Rectal smooth muscle tissue (tissue), 1 donor: ENCODE measurements around the gene ARMC9.
"Not testable (repeated sequence)": the region's sequence is repeated elsewhere in the genome, so short reads cannot be mapped to it uniquely, and the experiment has no call there.

Experiments used
- H3K27ac ChIP-seq: one replicate; pipeline ENCODE4 v1.7.0; 2013; ENCODE audit warnings: low read depth, low read length, inconsistent platforms
- H3K27me3 ChIP-seq: one replicate; pipeline ENCODE4 v1.7.0; 2013; ENCODE audit warnings: low read length; ENCODE audit not compliant: control insufficient read depth, insufficient read depth
- H3K36me3 ChIP-seq: one replicate; pipeline ENCODE4 v1.7.0; 2013; ENCODE audit warnings: low read length; ENCODE audit not compliant: control insufficient read depth, insufficient read depth
- H3K4me1 ChIP-seq: one replicate; pipeline ENCODE4 v1.7.0; 2013; ENCODE audit warnings: low read length; ENCODE audit not compliant: control insufficient read depth, insufficient read depth
- H3K4me3 ChIP-seq: one replicate; pipeline ENCODE4 v1.7.0; 2013; ENCODE audit warnings: low read length
- H3K9ac ChIP-seq: one replicate; pipeline ENCODE4 v1.7.0; 2013; ENCODE audit warnings: low read length

ARMC9 gene

DNA sequence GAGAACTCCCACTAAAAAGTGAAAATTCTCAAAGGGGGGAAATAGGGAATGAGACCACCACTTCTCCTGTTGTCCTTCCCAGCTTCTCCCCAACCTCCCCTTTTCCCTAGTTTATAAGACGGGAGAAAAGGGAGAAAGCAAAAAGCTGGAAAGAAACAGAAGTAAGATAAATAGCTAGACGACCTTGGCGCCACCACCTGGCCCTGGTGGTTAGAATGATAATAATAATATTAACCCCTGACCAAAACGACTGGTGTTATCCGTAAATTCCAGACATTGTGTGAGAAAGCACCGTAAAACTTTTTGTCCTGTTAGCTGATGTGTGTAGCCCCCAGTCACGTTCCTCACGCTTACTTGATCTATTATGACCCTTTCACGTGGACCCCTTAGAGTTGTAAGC, 209.9 kb downstream of the ARMC9 start:
- not testable (repeated sequence) for H3K9ac ChIP-seq, H3K27me3 ChIP-seq, H3K36me3 ChIP-seq, H3K4me1 ChIP-seq, H3K27ac ChIP-seq, H3K4me3 ChIP-seq

DNA sequence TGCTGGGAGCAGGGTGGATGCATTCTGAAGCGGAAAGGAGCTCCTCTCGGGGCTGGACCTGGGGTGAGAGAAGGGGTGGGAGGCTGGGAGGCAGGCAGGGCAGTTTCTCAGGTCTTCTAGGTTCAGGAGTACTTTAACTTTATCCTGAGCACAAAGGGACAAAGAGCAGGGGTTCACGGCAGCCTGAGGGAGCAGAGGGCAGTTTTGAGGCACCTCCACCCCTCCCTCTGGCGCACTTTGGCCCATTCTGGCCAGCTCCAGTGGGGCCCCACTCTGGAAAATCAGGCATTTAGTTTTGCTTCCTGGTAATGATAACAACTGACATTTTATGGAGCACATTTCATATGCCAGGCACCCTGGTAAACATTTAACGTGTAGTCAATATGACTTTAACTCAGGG, 211.3 kb downstream of the ARMC9 start:
- Histone ChIP-seq H3K27me3 (no peaks in the 10 kb centered on the region), H3K27ac (no peak overlapping the region), H3K9ac (no peak overlapping the region), H3K4me1 (peaks cover 4% of the 10 kb centered on the region), H3K36me3 (no peaks in the 10 kb centered on the region), H3K4me3 (no peak overlapping the region)

DNA sequence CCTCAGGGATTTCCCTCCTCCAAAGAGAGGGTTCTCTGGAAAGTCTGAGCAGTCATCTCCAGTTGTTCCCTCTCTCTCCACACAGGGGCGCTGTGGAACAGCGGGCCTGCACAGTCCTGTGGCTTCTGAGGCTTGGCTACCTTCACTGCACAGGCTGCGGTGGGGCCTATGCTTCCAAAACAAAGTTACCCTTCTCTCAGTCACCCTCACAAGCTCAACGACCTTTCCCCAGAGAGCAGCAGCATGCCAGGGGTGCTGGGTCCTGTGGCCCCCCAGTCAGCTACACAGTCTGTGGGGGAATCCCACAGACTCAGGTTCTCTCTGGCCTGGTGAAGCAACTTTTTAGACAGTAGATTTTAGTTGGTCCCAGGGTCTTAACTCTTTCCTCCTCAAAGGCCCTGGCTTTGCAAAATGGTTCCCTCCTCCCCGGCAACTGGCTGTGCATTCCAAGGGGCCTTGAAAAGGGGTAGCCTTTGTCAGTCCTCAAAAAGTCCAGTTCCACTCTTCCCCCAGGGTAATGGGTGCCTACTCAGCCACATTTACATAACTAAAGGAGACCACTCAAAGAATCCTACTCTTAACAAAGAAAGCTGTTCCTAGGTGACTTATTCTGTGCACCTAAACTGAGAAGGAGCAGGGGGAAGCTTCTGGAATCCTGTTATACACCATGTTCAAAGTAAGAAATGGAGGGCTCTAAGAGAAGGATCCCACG, 212.0 kb downstream of the ARMC9 start:
- Histone ChIP-seq H3K27me3 (no peaks in the 10 kb centered on the region), H3K9ac (no peak overlapping the region), H3K4me1 (peaks cover 4% of the 10 kb centered on the region), H3K27ac (no peak overlapping the region), H3K4me3 (no peak overlapping the region), H3K36me3 (no peaks in the 10 kb centered on the region)

DNA sequence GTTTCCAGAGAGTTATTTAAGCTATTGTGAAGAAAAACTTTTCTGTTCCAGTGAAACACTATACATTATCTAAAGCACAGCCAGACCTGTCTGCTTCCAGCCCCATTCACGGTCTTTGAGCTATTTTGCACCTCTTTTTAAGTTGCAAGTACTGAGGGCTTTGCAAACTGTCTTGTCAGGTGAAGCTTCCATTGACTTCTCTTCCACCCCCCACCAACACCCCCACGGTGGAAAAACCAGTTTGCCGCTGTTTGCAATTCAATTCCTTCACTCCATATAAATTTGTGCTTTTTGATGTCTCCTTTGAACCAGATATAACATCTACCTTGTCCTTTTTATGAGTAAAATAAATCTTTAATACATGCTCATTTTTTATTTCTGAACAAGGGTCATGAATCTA, 212.8 kb downstream of the ARMC9 start:
- Histone ChIP-seq H3K4me3 (no peak overlapping the region), H3K27ac (no peak overlapping the region), H3K4me1 (peaks cover 4% of the 10 kb centered on the region), H3K9ac (no peak overlapping the region), H3K36me3 (no peaks in the 10 kb centered on the region), H3K27me3 (no peaks in the 10 kb centered on the region)

DNA sequence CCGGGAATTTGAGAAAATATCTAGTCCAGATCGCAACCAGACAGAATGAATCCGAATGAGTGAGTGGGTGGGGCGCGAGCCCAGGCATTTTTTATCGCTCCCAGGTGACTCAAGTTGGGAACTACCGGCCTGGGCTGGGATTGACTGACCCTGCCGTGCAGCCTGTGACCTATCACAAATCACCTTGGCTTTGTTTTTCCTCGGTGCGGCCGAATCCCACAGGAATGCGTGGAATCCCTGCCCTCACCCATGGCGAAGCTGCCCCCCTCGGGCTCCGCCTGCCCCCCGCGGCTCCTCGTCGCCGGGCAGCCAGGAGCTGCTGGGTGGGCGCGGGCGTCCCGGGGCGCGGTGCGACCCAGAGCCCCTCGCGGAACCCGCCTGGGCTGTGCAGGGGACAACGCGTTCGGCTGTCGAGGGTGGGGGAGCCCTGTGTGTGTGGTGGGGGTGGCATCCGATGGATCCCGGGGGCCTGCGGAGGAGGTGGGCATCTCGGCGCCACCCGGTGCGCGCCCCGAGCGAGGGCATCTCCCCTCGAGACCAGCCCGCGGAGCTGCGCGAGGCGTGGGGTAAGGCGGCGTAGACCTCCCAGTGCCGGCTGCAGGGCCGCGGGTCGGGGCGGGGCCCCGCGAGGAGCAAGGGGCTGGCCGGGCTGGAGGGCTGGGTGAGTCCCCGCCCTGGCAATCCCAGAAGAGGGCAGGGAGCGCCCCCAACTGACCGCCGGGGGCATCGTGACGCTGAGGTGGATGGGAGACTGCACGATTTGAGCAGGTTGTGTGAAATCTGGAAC, 213.6 kb downstream of the ARMC9 start:
- Histone ChIP-seq H3K27ac (peak overlapping the region; percentile 22), H3K4me3 (peak overlapping the region; percentile 66), H3K4me1 (peaks cover 4% of the 10 kb centered on the region), H3K9ac (peak overlapping the region; percentile 32), H3K27me3 (no peaks in the 10 kb centered on the region), H3K36me3 (no peaks in the 10 kb centered on the region)

DNA sequence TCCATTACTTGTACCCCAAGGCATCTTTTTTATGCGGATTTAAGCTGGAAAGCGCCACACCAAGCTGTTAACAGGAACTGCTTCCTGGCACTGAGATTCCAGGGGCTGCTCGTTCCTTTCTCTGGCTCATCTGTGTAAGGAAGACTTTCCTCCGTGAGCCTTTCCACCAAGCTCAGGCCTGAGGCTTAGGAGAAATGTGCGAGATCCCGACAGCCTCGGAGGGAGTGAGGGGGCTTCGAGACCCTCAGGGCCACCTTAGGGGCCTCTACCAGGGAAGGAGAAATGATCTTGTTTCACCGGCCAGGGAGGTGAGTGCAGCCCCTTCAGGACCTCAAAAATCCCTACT, 214.2 kb downstream of the ARMC9 start:
- no peaks in the 10 kb centered on the region for H3K27me3 ChIP-seq
- H3K27ac ChIP-seq, result no peak overlapping the region
- H3K4me1 ChIP-seq, result peaks cover 4% of the 10 kb centered on the region
- H3K9ac ChIP-seq, result peak overlapping the region; percentile 32
- peak overlapping the region; percentile 54 for H3K4me3 ChIP-seq
- no peaks in the 10 kb centered on the region for H3K36me3 ChIP-seq

DNA sequence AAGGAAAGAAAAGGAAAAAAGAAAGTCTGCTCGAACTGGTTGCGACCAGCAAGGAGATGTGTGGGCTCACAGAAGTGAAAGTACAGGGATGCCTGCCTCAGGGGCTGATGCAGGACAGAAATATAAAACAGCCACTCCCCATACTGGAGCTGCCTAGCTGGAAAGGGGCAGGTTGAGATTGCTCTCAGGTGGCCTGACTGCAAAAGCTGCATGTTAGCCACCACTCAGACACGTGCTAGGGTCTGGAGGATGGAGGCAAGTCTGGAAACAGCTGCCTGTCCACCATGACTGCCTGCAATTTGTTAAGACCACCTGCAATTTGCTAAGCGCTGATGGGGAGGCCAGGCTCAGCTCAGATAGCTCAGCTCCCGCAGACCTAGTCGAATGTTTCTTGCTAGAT, 215.0 kb downstream of the ARMC9 start:
- no peak overlapping the region for H3K27ac ChIP-seq

DNA sequence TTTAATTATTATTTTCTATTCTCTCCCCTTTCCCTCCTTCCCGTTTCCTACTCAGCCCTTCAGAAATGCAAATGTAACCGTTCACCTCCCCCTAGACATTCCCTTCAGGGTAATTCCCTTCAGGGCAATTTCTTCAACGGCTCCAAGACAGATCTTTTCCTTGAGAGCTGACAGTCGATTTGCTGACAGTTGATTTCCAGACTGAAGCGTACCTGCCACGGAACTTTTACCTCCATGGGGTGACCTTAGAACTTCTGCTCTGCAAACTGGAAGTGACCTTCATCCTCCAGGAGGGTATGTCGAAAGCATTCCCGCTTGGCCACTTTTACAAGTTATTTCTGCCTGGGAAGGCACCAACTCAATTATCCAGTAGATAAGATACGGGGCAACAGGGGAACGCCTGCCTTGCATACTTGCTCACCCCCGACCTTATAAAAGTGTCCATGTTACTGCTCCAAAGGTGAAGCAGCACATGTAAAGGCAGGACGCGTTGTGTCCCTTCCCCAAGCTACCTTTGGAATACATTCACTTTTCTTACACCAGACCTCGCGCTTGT, 215.6 kb downstream of the ARMC9 start:
- Histone ChIP-seq H3K27me3 (no peaks in the 10 kb centered on the region), H3K4me1 (peaks cover 4% of the 10 kb centered on the region), H3K27ac (no peak overlapping the region), H3K9ac (no peak overlapping the region), H3K36me3 (no peaks in the 10 kb centered on the region), H3K4me3 (no peak overlapping the region)

More for the DNA sequence above, 215.0 kb downstream of the ARMC9 start:
- Histone ChIP-seq H3K27me3 (no peaks in the 10 kb centered on the region), H3K4me1 (peaks cover 4% of the 10 kb centered on the region), H3K9ac (no peak overlapping the region), H3K36me3 (no peaks in the 10 kb centered on the region), H3K4me3 (no peak overlapping the region)

DNA sequence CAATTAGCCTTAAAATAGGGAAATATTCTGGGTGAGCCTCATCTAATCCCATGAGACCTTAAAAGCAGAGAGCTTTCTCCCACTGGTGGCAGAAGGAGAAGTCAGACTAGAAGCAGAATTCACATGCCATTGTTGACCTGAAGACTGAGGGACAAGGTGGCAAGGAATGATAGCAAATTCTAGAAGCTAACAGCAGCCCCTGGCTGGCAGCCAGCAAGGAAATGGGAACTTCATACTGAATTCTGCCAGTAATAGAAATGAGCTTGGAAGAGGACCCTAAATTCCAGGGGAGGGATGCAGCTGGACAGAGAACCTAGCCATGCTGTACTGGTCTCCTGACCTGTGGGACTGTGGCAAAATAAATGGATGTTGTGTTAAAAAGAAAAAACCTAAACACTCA, 216.6 kb downstream of the ARMC9 start:
- Histone ChIP-seq H3K4me3 (no peak overlapping the region), H3K9ac (no peak overlapping the region), H3K4me1 (peaks cover 4% of the 10 kb centered on the region), H3K27ac (no peak overlapping the region), H3K27me3 (no peaks in the 10 kb centered on the region), H3K36me3 (no peaks in the 10 kb centered on the region)

DNA sequence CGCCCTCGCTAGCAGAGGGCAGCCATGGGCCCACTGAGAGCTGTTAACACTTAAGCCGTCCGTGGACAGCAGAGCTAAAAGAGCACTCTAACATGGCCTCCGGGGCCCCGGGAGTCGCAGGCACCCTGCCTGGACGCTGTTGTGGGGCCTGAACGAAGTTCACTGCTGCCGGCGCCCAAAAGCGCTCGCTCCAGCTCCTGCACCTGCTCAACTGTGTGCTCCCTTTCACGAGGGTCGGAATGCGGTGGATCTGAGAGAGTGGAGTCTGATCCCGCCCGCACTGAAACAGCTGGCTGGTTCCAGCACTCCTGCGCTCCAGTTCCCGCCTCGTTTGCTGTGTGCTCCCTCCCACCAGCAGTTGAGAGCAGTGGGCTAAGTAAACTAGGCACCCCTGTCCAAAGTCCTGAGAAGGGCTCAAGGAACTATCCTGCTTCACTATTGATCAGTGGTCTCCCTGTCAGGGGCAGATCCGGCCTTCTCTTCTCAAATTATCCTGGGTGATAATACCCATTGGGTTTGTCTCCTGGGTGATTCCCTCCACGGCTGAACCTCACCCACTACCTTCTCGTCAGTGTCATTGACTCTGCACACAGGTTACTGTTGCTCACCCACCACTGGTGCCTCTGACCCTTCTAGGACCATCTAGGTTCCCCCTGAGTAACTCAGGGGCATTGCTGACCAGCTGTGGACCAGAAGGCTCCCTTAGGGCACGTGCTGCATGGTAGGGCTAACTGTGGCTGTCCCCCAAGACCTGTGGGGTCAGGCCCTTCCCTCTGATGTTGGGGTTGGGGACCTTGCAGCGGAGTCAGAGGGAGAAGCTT, 220.6 kb downstream of the ARMC9 start:
- Histone ChIP-seq H3K27ac (no peak overlapping the region), H3K4me3 (no peak overlapping the region), H3K9ac (no peak overlapping the region), H3K4me1 (no peaks in the 10 kb centered on the region), H3K36me3 (no peaks in the 10 kb centered on the region), H3K27me3 (no peaks in the 10 kb centered on the region)

DNA sequence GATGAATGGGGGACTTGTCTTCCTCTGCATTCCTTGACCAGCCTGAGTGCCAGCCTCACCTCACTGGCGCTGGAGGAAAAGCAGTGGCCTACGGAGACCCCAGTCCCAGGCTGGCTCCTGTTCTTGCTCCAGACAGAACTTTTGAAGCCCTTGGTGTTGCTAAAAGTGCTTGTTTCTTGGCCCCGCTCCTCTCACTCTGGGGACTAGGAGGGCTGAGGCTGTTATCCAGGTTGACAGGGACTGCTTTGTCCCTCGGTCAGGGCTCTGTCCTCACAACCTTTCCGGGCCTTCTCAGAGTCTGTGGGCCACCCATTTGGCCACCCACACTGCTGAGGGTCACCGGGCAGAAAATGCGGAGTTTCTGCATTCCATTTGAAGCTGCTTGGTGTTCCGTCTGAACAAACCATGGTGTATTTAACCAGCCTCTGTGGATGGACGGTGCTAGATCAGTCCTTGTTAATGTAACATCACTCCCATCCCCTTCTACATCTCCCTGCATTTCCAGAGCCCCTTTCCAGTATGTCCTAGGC, 222.7 kb downstream of the ARMC9 start:
- Histone ChIP-seq H3K36me3 (no peaks in the 10 kb centered on the region), H3K9ac (no peak overlapping the region), H3K27ac (no peak overlapping the region), H3K4me3 (no peak overlapping the region), H3K27me3 (no peaks in the 10 kb centered on the region), H3K4me1 (no peaks in the 10 kb centered on the region)

DNA sequence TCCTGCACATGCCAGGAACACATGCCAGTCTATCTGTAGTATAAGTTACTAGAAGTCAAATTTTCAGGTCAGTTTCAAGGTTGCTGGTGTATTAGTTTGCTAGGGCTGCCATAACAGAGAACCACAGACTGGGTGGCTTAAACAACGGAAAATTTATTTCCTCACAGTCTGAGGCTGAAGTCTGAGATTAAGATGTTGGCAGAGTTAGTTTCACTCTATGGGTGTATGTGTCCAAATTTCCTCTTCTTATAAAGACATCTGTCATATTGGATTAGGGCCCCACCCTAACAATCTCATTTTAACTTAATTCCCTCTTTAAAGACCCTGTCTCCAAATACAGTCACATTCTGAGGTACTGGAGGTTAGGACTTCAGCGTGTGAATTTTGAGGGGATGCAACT, 223.6 kb downstream of the ARMC9 start:
- no peaks in the 10 kb centered on the region for H3K4me1 ChIP-seq
- H3K27me3 ChIP-seq, result no peaks in the 10 kb centered on the region
- no peaks in the 10 kb centered on the region for H3K36me3 ChIP-seq
- H3K9ac ChIP-seq, result no peak overlapping the region
- H3K27ac ChIP-seq, result no peak overlapping the region
- no peak overlapping the region for H3K4me3 ChIP-seq
